22Rv1 (cell line): ENCODE measurements around the gene HEATR1.

Experiments used
- H3K27ac ChIP-seq: fragments of 450-650 bp; 2 replicates; pipeline ENCODE4 v1.5.1; 2017
- ZFX ChIP-seq: fragments of 450-650 bp; IDR thresholded peaks from 2 replicates; pipeline ENCODE4 v1.6.1; 2017; ENCODE audit warnings: antibody characterized with exemption, borderline replicate concordance
- TF ChIP-seq, protein P1 (sequence below): fragments of 450-650 bp; IDR thresholded peaks from 2 replicates; pipeline ENCODE4 v1.5.1; 2017; ENCODE audit warnings: mild to moderate bottlenecking

HEATR1 gene, protein sequence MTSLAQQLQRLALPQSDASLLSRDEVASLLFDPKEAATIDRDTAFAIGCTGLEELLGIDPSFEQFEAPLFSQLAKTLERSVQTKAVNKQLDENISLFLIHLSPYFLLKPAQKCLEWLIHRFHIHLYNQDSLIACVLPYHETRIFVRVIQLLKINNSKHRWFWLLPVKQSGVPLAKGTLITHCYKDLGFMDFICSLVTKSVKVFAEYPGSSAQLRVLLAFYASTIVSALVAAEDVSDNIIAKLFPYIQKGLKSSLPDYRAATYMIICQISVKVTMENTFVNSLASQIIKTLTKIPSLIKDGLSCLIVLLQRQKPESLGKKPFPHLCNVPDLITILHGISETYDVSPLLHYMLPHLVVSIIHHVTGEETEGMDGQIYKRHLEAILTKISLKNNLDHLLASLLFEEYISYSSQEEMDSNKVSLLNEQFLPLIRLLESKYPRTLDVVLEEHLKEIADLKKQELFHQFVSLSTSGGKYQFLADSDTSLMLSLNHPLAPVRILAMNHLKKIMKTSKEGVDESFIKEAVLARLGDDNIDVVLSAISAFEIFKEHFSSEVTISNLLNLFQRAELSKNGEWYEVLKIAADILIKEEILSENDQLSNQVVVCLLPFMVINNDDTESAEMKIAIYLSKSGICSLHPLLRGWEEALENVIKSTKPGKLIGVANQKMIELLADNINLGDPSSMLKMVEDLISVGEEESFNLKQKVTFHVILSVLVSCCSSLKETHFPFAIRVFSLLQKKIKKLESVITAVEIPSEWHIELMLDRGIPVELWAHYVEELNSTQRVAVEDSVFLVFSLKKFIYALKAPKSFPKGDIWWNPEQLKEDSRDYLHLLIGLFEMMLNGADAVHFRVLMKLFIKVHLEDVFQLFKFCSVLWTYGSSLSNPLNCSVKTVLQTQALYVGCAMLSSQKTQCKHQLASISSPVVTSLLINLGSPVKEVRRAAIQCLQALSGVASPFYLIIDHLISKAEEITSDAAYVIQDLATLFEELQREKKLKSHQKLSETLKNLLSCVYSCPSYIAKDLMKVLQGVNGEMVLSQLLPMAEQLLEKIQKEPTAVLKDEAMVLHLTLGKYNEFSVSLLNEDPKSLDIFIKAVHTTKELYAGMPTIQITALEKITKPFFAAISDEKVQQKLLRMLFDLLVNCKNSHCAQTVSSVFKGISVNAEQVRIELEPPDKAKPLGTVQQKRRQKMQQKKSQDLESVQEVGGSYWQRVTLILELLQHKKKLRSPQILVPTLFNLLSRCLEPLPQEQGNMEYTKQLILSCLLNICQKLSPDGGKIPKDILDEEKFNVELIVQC (N-terminal part only)

DNA sequence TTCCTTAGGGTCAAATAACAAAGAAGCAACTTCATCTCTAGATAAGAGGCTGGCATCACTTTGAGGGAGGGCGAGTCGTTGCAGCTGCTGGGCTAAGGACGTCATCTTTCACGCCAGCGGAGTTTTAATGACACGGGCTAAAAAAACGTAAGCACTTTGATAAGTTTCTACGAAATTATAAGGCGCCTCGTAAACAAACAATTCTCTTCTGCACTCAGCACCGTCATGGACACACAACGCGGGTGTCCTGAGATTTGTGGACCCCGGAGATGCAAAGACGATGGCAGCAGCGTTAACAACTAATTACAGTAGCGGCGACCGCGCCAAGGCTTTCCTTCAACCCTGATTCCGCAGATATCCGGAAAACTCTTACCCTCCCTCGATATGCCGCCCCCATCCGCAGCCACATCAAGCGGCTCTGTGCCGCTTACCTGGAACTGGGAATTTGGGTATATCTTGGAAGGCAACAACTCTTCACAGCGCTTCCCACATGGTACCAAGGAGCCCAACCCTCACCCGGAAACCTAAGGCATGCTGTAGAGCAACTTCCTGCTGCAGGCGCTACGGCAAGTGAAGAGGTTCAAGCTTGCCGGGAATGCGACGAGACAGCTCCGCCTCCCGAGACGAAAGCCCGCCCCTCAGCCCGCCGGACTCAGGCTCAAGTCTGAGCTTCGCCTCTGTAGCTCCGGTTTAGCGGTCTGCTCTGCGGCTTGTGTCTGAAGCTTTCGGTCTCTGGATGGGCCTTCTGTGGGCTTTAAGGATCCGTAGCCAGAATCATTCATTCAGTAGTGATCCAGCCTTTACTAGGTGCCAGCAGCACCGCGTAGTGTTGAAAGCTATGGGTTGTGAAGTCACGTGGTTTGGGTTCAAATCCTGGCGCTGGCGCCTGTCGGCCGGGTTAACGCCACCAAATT, at the start of gene HEATR1:
TSS of gene HEATR1 (minus strand) at position 526 of the 914 bp plus-strand sequence. CDS start at position 105, 421 bp downstream.
- TF ChIP-seq ZFX: no peak
- TF ChIP-seq, protein P1, sequence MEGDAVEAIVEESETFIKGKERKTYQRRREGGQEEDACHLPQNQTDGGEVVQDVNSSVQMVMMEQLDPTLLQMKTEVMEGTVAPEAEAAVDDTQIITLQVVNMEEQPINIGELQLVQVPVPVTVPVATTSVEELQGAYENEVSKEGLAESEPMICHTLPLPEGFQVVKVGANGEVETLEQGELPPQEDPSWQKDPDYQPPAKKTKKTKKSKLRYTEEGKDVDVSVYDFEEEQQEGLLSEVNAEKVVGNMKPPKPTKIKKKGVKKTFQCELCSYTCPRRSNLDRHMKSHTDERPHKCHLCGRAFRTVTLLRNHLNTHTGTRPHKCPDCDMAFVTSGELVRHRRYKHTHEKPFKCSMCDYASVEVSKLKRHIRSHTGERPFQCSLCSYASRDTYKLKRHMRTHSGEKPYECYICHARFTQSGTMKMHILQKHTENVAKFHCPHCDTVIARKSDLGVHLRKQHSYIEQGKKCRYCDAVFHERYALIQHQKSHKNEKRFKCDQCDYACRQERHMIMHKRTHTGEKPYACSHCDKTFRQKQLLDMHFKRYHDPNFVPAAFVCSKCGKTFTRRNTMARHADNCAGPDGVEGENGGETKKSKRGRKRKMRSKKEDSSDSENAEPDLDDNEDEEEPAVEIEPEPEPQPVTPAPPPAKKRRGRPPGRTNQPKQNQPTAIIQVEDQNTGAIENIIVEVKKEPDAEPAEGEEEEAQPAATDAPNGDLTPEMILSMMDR: peak; percentile 36

DNA sequence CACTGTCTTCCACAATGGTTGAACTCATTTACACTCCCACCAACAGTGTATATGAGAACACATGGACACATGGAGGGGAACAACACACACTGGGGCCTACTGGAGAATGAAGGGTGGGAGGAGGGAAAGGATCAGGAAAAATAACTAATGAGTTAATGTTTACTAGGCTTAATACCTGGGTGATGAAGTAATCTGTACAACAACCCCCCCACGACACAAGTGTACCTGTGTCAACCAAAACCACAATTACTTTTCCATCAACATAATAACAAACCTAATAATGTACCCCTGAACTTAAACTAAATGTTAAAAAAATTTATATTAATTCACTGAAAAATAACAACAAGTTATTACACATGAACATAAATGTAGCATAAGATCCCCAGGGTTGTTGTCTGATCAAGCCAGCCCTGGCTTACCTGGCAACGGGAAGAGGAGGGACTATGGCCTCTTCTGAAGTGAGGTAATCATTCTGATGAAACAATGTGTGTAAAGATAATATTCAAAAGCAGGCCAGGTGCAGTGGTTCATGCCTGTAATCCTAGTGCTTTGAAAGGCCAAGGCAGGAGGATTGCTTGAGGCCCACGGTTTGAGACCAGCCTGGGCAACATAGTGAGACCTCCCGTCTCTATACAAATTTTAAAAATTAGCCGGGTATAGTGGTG, 40.8 kb upstream of the HEATR1 start:
- no peak overlapping the region for H3K27ac ChIP-seq
- TF ChIP-seq, protein P1: no peak
- TF ChIP-seq ZFX: no peak

More for the DNA sequence above, at the start of gene HEATR1:
- H3K27ac ChIP-seq: peak within 1 kb of the TSS; percentile 95

DNA sequence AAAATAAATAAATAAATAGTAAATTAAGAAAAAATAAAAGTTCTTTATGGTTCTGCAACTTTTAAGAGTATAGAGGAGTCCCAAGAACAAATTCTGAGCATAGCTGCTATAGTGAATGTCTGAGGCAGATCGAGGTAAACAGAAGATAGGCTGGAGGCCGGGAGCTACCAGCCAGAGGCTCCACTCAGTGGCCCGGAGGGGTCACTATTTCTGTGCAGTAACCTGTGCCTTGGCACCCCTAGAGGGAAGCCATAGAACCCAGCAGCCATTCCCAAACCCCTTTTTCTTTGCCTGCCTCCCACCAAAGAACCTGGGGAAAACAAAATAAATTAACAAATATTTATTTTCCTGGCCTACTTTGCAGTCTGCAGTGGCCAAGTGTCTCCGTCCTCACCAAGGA, 38.4 kb upstream of the HEATR1 start:
- no peak overlapping the region for H3K27ac ChIP-seq
- no peak for TF ChIP-seq ZFX
- TF ChIP-seq, protein P1: no peak

DNA sequence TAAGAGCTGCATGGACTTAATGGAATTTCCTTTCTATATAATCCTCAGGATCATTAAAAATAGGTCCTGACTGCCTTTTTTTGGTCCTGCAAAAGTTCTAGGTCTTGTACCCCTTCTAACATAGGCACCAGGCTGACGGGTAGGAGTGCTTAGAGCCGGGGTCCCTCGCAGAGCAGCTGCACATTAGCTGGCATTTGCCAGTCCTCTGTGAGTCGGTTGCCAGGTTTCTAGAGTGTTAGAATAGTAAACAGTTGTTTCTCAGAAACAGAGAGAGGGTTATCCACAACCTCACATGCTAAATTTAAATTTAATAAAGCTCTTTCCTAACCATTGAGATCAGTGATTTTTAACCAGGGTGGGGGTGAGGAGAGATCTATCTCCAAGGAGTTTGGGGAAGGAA, 35.4 kb upstream of the HEATR1 start:
- no peak overlapping the region for H3K27ac ChIP-seq
- no peak for TF ChIP-seq ZFX
- TF ChIP-seq, protein P1: no peak

DNA sequence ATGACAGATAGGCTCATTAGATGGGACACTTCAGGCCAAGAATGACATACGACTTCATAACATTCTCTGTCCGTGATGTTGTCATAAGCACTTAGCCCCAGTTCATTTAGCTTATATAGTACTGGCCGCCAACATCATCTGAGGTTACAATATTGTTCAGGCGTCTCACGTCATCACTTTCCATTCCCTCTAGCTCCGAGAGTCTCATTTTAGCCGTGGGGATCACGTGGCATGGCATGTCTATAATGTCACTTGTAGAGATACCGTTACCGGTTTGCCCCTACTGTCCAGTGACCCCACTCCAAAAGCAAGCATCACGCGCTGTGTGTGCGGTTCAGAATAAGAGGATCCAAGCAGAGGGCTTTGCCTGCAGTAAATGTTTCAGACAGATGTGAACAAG, 34.6 kb upstream of the HEATR1 start:
- no peak overlapping the region for H3K27ac ChIP-seq
- TF ChIP-seq, protein P1: no peak

DNA sequence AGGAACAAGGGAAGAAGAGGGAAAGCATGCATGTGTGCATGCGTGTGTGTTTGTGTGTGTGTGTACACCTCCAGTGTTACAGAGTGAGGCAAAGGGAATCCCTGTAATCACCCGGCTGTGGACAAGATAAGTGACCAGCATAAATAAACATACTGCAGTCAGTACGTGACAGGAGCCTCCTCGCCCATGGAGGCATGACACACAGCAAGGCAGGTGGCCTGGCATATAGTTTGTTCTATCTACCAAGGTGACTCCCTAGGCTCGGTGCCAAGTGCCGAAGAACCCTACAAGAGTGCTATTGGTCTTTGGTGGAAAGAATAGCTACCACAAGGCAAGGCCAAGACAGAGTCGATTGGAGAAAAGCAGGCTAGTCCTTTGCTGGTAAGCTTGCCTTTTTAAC, 31.7 kb upstream of the HEATR1 start:
- H3K27ac ChIP-seq: no peak overlapping the region
- TF ChIP-seq ZFX: no peak
- TF ChIP-seq, protein P1: no peak
